Mammary epithelial cell (primary cell): ENCODE measurements around the gene OR52J3.

Source experiments
- CTCF ChIP-seq, 2 donors: IDR thresholded peaks in 1 of 2; conservative IDR thresholded peaks in 1 of 2; 2 replicates each; pipeline ENCODE4 v1.5.1; 2011 to 2012; ENCODE audit warnings: inconsistent platforms in 2 of 2, low read length in 2 of 2, mild to moderate bottlenecking in 2 of 2, control low read depth in 1 of 2, low read depth in 1 of 2; ENCODE audit not compliant: insufficient read depth in 1 of 2; ENCODE audit errors: extremely low read depth in 1 of 2
- EZH2 ChIP-seq: IDR thresholded peaks from 2 replicates; pipeline ENCODE4 v1.6.1; 2012; ENCODE audit warnings: low read length, inconsistent platforms, borderline replicate concordance

- TF ChIP-seq CTCF (conservative IDR thresholded peaks at IDR 0.05 in 1 of 2, IDR thresholded peaks at IDR 0.05 in 1 of 2; ENCODE audit: extremely low read depth in 1 of 2, insufficient read depth in 1 of 2, low read depth in 1 of 2, low read length in 2 of 2): no peak
- TF ChIP-seq EZH2: no peak
Observed at GRCh38 chr11:5007561-5007960, 38.8 kb upstream of the OR52J3 start.
